Measurements from ENCODE around the gene DOCK9. TPM values are rescaled to one million over a fixed set of nuclear protein-coding genes. Genes with fewer than 3 reads are reported as not detected.

DOCK9 gene
- polyA plus RNA-seq, 3 donors, result 63.2 to 64.1 (median 64.0) TPM

DNA sequence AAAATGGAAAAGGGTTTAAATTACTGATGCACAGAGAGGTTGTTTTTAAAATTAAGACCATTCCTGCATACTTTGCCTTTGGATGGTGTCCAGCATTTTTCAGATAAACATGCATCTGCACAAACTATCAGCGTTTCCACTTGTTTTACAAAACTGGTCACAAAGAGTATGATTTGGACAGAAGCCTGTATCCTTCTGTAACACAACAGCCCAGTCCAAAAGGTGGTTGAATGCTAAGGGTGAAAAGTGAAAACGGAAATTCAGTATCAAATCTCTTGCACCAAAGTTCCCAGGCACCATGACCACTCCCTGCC, 21.7 kb upstream of the DOCK9 start:
- no peak for DNase-seq (ENCODE audit: low read depth in 3 of 3, low spot score in 2 of 3)

DNA sequence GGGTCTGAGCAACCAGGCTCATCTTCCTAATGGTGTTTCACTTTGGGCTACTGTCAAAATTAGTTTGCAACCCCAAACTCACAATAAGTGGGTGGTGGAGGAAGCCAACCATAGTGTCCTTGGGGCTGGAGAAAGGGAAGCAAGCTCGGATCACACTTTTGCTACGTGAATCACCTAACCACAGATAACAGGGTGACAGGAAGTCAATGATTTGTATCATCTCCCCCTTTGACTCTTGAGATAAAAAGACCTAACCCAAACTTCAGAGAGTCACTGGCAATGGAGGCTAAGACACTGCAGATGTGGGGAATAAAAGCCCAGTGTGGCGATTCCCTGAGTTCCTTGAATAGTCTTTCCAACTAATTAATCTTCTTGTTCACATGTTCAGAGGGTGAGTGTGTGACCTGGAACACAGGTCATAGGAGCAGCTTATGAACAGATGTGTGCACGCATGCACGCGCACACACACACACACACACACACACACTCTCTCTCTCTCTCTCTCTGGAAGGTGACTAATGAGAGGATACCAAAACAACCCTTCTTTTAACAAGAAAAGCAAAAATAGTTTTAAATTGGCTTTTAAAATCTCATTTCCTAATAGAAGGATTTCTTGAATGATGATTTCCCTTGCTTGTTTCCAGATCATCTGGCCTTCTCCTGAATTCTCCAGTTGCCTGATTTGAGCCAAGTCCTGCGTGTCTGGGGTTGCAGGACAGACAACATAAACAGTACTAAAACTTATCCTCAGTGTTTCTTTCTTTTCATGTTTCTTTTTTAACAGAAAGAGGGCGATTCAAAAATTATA, 21.2 kb upstream of the DOCK9 start:
- DNase-seq (ENCODE audit: low read depth in 3 of 3, low spot score in 2 of 3), result no peak

DNA sequence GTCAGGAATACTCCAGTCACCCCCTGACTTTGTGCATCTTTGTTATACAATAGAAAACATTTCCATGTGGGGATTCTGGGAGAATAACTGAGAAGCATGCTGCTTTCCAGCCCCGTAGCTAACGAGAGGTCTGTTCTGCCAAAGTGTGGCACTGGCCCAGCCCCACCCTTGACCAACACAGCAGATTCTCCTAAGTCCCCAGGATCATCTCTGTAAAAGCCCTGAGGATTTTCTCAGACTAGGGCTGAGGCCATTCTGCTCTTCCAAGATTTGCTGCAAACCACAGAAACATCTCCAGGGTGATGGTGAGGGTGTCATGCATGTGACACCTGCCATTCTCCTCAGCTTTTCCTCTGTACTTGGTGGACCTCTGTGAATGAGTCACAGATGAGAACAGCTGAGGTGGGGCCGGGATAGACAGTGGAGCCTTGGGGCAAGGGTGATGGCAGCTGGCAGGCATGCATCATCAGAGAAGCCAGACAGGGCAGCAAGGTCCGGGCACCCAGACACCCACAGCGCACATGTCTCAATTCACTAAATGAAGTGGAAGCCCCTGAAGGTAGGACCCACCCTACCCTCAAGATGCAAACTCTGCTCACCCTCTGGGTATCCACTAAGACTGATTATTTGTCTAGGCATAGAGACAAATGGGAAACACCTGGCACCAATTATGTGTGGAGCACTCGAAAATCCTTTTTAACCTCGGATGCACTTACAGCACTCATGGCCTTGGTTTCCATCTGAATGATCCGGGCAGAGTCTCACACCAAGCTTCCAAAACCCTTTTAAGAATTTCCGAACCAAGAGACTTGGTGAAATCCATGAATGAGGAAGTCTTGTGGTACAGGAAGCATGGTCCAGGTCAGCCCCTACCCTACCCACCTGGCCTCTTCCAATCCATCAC, 20.1 kb upstream of the DOCK9 start:
- DNase-seq (ENCODE audit: low read depth in 3 of 3, low spot score in 2 of 3), result no peak

DNA sequence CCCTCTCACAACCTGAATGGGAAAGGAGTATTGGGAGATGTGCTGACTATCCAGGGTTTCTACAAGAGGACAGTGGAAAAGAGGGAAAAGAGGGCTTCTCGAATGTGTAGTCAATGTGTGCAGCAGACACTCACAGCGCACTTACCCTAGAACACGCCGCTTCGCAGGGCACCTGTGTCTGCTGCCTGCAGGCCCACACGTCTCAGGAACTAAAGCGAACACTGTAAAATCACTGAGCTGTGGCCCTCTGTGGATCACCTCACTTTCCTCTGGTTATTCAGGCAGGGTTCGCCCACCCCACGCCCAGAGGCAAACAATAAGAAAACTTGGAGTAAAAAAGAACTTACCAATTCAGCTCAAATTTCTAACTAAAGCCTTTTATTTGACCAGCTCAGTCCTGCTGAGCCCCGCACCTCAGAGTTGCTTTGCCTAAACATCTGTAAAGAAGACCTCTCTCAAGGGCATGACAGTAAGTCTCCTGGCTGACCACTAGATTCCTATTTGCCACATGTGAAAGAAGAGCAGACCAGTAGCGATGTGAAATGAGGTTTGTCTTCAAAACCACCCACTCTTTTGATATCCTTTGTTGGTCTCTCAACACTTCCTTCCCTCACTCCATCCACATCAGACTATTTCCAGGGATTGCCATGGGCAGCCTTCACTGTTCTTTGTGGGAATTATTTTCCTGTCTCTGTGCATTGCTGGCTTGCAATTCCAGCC, 19.3 kb upstream of the DOCK9 start:
- no peak for DNase-seq (ENCODE audit: low read depth in 3 of 3, low spot score in 2 of 3)

DNA sequence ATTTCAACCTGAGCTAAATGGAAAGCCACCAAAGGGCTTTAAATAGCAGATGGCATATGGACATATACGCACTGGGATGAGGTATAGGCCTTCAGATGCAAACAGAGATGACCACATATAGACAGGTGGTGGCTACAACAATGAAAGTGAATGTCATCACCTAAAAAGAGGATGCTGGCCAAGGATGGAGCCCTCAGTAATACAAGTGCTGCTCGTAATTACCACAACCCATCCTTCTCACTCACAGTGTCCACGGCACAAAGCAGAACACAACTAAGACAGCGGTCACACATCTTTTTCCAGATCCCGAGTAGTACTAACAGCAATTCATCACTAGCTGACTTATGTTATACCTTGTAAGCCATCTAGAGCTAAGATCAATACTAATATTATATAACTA, 18.2 kb upstream of the DOCK9 start:
- no peak for DNase-seq (ENCODE audit: low read depth in 3 of 3, low spot score in 2 of 3)

DNA sequence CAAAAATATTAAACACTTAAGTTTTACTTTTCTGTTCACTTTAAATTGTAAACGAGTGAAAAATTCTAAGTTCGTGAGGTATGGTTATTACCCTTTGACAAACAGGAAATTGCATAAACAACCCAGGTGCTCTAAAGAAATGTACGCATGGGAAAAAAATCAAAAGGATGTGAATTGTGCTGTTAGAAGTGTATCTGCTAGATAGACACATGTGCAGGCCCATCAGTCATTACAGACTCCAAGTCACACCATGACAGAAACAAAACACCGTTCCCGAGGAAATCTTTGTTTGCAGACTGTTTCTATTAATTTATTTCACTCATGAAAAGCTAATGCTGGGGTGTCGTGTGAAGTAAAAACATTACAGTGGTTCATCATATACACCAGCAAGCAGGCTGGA, 17.0 kb upstream of the DOCK9 start:
- DNase-seq (ENCODE audit: low read depth in 3 of 3, low spot score in 2 of 3), result no peak

DNA sequence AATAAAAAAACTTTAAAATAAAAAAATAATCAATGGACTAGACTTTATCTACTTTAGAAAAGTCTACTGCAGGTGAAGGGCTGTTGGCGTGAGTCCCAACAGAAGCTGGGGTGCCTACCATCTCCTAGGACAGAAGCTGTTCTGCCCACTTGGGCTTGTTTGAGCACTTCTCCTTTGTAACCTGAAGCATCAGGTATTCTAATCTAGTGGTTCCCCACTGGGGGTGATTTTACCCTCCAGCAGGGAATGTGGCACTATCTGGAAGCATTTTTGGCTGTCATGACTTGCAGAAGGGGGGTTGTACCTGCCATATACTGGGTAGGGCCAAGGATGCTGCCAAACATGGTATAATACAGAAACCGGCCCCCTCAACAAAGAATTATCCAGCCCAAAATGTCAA, 16.2 kb upstream of the DOCK9 start:
- no peak for DNase-seq (ENCODE audit: low read depth in 3 of 3, low spot score in 2 of 3)

DNA sequence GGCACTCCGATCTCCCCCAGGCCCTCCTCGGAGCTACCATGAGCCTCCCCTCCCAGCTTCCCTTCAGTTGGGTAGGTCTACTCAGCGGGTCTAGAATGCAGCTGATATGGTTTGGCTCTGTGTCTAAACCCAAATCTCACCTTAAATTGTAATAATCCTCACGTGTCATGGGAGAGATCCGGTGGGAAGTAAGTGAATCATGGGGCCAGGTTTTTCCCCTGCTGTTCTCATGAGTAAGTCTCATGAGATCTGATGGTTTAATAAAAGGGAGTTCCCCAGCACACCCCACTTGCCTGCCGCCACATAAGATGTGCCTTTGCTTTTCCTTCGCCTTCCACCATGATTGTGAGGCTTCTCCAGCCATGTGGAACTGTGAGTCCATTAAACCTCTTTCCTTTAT, 14.5 kb upstream of the DOCK9 start:
- no peak for DNase-seq (ENCODE audit: low read depth in 3 of 3, low spot score in 2 of 3)

DNA sequence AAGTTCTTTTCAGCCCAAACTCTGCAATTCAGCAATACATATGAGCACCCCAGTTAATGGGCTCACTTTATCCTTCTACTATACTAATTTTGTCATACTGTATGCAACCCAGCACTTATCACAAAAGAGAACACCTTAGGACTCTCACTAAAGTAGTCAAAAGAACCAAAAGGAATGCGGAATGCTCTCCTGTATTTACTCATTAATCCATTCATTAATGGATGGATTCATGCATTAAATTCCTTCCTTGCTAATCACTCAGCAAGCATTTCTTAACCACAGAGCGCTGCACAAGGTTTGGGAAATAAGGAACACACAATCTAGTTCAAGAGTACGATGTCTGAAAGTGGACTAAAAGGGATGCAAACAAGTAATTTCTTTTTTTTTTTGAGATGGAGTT, 12.8 kb upstream of the DOCK9 start:
- DNase-seq (ENCODE audit: low read depth in 3 of 3, low spot score in 2 of 3), result no peak

DNA sequence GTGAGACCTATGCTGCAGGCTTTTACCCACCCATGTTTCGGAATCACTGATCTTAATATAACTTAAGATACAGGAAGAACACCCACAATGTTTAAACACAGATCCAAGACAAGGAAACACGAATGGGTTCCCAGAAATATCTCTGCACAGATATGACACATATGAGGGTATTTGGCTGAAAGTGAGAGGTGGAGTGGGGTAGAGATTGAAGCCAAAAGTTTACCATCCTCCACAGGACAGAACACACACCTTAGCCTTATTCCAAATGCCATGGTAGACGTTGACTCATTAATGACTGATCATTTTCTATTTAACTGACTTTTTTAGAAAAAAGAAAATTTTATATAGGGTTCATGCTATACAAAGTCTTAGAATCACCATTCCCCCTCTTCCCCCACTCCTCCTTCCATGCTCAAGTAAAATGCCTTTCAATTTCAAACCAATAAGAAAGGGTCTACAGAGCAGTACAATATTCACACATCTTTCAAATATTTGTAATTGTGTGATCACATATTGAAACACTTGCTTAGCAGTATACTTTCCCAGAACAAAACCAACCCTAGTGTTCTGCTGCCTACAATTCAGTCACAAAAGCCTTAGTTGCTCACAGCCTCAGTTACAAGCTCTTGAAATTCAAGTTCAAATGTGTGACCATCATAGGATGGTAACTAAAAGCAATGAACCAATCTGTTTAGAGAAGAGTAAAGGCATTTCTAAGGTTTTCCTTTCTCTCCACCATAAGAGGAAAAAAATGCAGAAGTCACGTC, 11.8 kb upstream of the DOCK9 start:
- DNase-seq (ENCODE audit: low read depth in 3 of 3, low spot score in 2 of 3), result no peak

DNA sequence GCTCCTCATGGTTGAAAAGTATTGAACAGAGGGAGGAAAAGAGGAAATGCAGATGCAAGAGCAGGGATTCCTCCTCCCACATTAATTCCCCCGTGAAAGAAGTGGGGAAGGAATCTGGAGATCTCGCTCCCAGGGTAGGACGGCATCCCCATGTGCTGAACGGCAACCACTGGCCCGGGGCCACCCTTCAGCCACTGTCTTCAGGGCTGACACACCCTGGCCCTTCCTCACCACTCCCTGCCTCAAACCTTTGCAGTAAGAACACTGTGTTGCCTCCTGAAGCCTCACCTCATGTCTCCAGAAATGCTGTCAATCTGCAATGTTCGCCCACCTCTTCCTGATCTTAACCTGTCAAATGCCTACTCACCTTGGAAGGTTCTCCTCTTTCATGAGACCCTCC, 10.9 kb upstream of the DOCK9 start:
- no peak for DNase-seq (ENCODE audit: low read depth in 3 of 3, low spot score in 2 of 3)

DNA sequence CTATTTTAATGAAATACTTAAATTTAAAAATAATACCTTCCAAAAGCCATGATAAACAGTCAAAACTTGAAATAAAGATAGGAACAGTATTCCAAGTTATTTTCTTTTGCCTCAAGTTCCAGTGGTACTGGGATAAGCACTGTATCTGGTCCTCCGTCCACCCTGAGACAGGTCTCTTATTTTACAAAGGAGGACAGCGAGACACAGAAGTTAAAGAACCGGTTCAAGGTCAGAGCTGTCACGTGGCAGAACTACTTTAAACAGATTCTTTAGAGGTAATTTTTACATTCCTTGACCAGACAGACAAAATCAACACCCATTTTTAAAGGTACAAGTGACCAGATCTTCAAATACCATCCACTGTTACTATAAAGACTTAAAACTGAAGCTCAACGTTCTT, 10.4 kb upstream of the DOCK9 start:
- DNase-seq (ENCODE audit: low read depth in 3 of 3, low spot score in 2 of 3), result no peak

DNA sequence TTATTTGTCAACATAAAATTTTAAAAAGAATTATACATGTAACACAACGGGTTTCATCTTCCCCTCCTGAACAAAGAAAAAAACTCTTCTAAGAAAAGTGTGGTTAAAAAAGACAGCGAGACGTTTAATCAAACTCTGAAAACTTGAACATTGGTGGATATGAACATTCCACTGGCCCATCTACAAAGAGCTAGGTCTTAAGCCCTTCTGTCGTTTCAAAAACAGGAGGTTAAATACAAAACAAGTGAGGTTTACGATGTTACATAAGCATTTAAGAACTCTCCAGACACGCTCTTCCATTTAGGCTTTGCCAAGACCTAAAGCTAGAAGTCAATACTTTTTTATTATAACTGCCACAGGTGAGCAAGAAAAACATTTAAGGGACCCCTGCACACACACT, 9.4 kb upstream of the DOCK9 start:
- no peak for DNase-seq (ENCODE audit: low read depth in 3 of 3, low spot score in 2 of 3)

DNA sequence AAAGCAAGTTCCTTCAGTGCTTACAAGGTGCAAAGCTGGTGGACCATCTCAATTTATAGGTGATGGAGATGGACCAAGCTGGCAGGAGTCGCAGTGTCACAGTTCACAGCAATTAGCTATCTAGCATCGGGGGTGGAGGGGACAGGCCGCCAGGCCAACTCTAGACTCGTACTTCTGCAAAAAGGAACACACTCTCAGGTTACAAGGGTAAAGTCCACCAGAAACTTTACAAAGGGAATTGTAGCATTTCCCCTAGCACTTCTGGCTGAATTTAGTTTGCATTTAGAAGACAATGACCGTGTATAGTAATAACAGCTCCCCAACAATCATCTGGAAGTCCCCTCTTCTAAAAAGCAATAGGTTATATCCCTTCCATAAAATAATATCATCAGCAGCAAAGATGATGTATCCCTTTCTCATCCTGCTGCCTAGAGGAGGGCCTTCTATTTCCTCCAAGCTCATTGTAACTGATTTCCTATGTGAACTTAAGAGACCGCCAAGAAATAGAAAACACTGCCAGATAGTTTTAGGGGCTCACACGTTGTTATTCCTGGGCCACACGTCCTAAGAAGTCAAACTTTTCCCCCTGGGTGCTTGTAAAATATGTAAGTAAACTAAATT, 8.5 kb upstream of the DOCK9 start:
- DNase-seq (ENCODE audit: low read depth in 3 of 3, low spot score in 2 of 3), result no peak

DNA sequence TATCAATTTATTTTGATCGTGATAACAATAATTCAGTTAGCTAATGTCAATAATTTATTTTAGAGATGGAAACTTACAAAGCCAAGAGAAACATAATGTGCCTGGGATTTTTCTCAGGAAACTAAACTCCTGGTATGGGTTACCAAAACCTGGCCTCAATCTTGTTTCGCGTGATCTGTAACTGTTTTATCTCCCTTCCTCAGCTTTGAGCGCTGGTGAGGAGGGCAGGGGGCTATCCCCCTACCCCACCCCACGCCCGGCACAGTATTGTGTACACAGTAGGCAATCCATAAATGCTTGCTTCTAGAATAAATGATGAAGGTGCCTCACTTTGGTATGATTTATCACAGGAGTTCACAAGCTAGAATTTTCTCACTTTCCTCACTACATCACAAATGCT, 7.7 kb upstream of the DOCK9 start:
- DNase-seq (ENCODE audit: low read depth in 3 of 3, low spot score in 2 of 3), result no peak

DNA sequence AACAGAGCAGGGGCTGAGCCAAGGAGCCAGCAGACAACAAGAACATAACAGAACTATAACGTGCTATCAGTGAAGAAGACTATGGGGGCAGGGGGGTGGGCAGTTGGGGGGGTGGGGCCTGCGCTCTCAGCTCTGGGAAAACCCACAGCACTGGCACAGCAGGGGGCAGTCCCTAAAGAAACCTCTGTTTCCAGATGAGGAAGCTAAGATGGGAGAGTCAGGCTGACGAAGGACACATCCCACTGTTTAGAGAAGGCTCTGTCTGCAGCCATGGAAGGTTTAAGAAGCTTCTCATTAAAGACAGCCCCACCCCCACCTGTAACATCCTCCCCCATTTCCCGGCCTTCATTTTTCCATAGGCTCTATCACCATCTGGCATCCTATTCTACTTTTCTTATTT, 7.1 kb upstream of the DOCK9 start:
- no peak for DNase-seq (ENCODE audit: low read depth in 3 of 3, low spot score in 2 of 3)

DNA sequence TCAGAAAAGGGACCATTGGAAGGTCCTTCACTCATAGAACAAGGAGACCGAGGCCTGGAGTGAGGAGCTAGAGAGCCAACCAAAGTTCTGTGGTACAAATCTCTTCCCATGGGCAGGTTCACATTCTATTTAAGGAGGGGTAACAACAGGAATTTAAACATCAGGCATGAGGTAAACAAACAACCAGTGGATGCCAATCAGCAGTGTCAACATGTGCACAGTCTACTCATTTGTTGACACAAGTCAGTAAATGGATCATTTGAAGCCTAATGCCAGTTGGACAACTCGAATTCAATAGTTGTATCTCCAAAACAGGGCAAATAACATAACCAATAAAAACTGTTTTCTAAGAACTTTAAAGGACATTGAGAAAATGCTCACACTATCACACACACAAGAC, 6.3 kb upstream of the DOCK9 start:
- no peak for DNase-seq (ENCODE audit: low read depth in 3 of 3, low spot score in 2 of 3)

DNA sequence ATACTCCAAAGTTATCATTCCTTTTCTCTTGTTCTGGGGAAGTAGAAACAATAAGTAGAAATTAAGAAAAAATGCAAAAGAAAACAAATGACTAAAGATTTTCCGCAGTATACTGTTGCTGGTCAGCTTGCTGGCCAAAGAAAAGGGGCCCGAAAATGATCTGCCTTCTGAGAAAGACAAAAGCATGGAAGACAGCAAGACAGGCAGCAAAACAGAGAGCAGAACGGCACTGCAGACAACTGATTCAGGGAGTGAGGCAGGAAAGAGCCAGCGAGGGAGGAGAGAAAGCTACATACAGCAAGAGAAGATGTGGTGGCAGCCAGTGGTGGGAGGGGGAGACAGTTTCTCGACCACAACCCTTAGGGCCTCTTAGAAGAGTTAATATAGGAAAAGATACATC, 5.3 kb upstream of the DOCK9 start:
- no peak for DNase-seq (ENCODE audit: low read depth in 3 of 3, low spot score in 2 of 3)

DNA sequence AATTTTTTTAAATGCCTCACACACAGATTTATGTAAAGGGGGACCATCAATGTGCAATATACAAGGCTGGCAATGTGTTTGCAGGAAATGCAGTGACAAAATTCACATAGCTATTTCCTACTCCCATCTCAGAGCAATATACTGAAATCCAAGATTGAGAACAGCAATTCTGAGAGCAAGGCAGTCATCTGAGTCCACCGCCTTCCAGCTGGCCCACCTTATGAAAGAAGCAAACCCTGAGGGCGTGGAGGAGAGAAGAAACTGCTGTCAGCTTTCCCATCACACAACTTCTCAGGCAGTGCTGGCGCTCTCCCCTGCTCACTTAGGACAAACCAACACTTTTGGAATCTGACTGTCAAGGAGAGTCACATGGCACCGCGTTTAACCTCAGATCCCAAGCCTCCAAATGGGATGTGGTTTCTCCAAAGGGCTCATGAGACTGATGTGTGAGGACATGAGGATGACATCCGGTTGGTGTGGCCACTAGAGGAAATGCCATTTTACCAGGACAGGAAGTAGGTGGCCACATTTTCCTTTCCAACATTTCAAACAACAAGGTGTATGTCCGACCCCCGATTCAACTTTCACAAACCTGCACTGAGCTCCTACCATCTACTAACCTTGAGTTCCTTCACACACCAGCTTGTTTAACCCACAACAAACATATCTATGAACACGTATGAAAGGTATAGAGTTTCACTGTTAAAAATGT, 3.7 kb upstream of the DOCK9 start:
- DNase-seq (ENCODE audit: low read depth in 3 of 3, low spot score in 2 of 3), result no peak
